Mononuclear cell (primary cell): ENCODE data around the gene PHOSPHO2. TPM values are rescaled to one million over a fixed set of nuclear protein-coding genes. Genes with fewer than 3 reads are reported as not detected.
"Not testable (repeated sequence)": the region's sequence is repeated elsewhere in the genome, so short reads cannot be mapped to it uniquely, and the experiment has no call there.

Experiments
- H3K27me3 ChIP-seq: 2 replicates; pipeline ENCODE4 v1.6.0; 2011; ENCODE audit warnings: low read length, control low read depth; ENCODE audit not compliant: insufficient read depth
- H3K4me1 ChIP-seq: 2 replicates; pipeline ENCODE4 v1.5.1; 2011; ENCODE audit warnings: mild to moderate bottlenecking, low read length, control low read depth; ENCODE audit not compliant: insufficient read depth
- H3K4me3 ChIP-seq: 2 replicates; pipeline ENCODE4 v1.5.1; 2011; ENCODE audit warnings: mild to moderate bottlenecking, low read length, moderate library complexity
- H3K9me3 ChIP-seq: 2 replicates; pipeline ENCODE4 v1.5.1; 2011; ENCODE audit warnings: low read depth, mild to moderate bottlenecking, control low read depth, low read length
- total RNA-seq: library from RNA; depleted of rRNA; stranded (reverse); fragments of >200 nt; gene quantifications from one replicate; pipeline ENCODE4 v1.2.3, GENCODE V29; 2012

The PHOSPHO2 gene
- total RNA-seq, 1 donor, result 3.6 TPM

GRCh38 chr2:169699173-169699572, 4.9 kb downstream of the PHOSPHO2 start:
- H3K9me3 ChIP-seq, H3K4me3 ChIP-seq, H3K4me1 ChIP-seq, H3K27me3 ChIP-seq: not testable (repeated sequence)

DNA sequence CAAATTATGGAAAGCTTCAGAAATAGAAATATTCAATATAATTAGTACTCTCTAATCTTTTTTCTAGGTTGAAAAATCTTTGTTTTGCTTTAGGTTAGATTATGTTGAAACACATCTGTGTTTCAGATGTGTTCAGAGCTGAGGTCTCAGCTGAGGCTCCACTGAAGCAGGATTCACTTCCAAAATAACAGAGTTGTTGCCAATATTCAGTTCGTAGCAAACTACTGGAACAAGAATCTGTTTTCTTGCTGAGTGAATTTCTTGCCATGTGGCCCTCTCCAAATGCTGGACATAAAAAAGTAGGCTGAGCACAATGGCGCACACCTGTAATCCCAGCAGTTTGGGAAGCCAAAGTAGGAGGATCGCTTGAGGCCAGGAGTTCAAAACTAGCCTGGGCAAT, 8.7 kb downstream of the PHOSPHO2 start:
- Histone ChIP-seq H3K27me3 (no peaks in the 10 kb centered on the region), H3K4me1 (no peaks in the 10 kb centered on the region), H3K4me3 (no peak overlapping the region)

GRCh38 chr2:169704160-169704708, 10.0 kb downstream of the PHOSPHO2 start:
- Histone ChIP-seq H3K9me3 (no peaks in the 10 kb centered on the region), H3K4me1 (no peaks in the 10 kb centered on the region), H3K4me3 (no peak overlapping the region), H3K27me3 (no peaks in the 10 kb centered on the region)

More for the DNA sequence above, 8.7 kb downstream of the PHOSPHO2 start:
- no peaks in the 10 kb centered on the region for H3K9me3 ChIP-seq

DNA sequence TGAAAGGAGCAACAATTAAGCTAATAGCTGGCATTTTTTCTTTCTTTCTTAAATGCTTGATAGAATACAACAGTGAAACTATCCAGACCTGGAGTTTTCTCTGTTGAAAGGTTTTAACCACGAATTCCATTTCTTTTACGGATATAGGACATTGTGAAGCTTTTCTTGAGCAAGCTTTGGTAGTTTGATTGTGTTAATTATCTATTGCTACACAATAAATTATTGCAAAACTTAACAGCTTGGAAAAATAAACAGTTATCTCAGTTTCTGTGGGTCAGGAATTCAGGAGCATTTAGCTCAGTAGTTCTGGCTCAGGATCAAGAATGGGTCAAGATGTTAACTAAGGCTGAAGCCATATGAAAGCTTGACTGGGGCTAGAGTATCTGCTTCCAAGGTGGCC, 11.7 kb downstream of the PHOSPHO2 start:
- Histone ChIP-seq H3K9me3 (no peaks in the 10 kb centered on the region), H3K4me3 (no peak overlapping the region), H3K4me1 (no peaks in the 10 kb centered on the region), H3K27me3 (no peaks in the 10 kb centered on the region)

GRCh38 chr2:169707626-169708025, 13.4 kb downstream of the PHOSPHO2 start:
- Histone ChIP-seq H3K27me3 (no peaks in the 10 kb centered on the region), H3K4me3 (no peak overlapping the region), H3K9me3 (no peaks in the 10 kb centered on the region), H3K4me1 (no peaks in the 10 kb centered on the region)

DNA sequence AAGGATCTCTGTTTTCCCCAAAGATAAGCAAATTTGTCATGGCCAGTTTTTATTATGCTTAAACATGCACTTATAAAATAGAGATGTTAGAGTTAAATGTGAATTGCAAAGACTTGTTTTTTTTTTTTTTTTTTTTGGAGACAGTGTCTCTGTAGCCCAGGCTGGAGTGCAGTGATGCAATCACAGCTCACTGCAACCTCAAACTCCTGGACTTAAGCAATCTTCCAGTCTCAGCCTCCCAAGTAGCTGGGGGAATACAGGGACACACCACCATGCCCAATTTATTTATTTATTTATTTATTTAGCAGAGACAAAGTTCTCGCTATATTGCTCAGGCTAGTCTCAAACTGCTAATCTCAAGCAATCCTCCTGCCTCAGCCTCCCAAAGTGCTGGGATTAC, 15.1 kb downstream of the PHOSPHO2 start:
- Histone ChIP-seq H3K4me3 (no peak overlapping the region), H3K4me1 (no peaks in the 10 kb centered on the region), H3K9me3 (no peaks in the 10 kb centered on the region), H3K27me3 (no peaks in the 10 kb centered on the region)

GRCh38 chr2:169709981-169710380, 15.7 kb downstream of the PHOSPHO2 start:
- Histone ChIP-seq H3K9me3 (no peaks in the 10 kb centered on the region), H3K4me3 (no peak overlapping the region), H3K4me1 (no peaks in the 10 kb centered on the region), H3K27me3 (no peaks in the 10 kb centered on the region)

GRCh38 chr2:169711751-169712509, 17.7 kb downstream of the PHOSPHO2 start:
- Histone ChIP-seq H3K4me3 (no peak overlapping the region), H3K27me3 (no peaks in the 10 kb centered on the region), H3K4me1 (no peaks in the 10 kb centered on the region), H3K9me3 (no peaks in the 10 kb centered on the region)

DNA sequence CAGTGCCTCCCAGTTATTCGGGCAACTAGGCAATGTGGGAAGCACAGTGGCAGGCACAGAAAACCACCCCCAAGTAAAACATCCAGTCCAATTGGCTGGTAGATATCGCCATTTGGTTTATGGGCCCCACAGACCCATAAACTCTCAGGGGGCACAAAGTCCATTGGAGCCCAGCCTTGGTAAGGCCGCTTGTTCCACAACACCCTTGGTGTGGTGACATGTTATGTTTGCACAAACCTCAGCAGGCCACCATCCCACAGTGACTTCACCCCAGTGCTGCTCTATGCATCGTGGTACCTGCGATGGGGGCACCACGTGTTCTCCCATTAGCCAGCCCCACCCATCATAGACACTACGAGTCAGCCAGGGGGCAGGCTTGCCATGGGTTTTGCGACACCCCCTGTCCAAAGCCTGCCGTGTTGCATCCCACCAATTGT, 18.5 kb downstream of the PHOSPHO2 start:
- no peaks in the 10 kb centered on the region for H3K27me3 ChIP-seq
- no peaks in the 10 kb centered on the region for H3K4me1 ChIP-seq
- no peaks in the 10 kb centered on the region for H3K9me3 ChIP-seq
- no peak overlapping the region for H3K4me3 ChIP-seq

- Histone ChIP-seq H3K4me3 (no peak overlapping the region), H3K9me3 (no peaks in the 10 kb centered on the region), H3K4me1 (no peaks in the 10 kb centered on the region), H3K27me3 (no peaks in the 10 kb centered on the region)
Observed at GRCh38 chr2:169713331-169713730, 19.1 kb downstream of the PHOSPHO2 start.

- no peaks in the 10 kb centered on the region for H3K4me1 ChIP-seq
- H3K27me3 ChIP-seq, result no peaks in the 10 kb centered on the region
- H3K4me3 ChIP-seq, result no peak overlapping the region
- no peaks in the 10 kb centered on the region for H3K9me3 ChIP-seq
Observed at GRCh38 chr2:169714699-169715098, 20.4 kb downstream of the PHOSPHO2 start.

- H3K4me1 ChIP-seq, result no peaks in the 10 kb centered on the region
- H3K9me3 ChIP-seq, result no peaks in the 10 kb centered on the region
- no peaks in the 10 kb centered on the region for H3K27me3 ChIP-seq
- H3K4me3 ChIP-seq, result no peak overlapping the region
Observed at GRCh38 chr2:169715379-169716237, 21.3 kb downstream of the PHOSPHO2 start.

DNA sequence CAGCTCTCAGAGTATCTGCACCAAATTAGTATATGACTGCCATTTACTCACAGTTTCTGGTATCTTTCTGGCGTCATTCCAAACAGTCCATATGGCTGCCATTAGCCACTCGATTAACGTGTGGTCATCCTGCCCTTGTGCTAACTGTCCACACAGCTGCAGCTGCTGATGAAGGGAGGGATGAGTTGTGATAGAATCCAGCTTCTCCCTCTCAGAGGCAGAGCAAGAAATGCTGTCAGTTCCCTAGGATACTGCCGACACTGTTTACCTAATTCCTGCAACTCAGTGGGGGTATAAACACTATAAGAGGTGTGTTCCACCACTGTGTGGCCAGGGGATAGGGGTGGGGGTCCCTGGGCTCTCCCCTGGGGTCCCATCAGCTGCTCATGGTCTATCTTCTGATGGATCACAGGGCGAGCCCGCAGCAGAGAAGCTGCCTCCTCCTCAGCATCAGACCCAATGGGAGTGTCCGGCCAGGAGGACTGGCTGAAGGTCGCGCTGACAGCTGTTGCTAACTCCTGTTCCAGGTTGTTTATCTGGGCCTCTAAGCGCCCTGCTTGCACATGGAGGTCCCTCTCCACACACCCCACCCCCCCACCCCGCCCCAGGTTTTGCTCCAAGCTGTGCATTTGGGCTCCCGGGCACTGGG, 22.1 kb downstream of the PHOSPHO2 start:
- H3K27me3 ChIP-seq, result no peaks in the 10 kb centered on the region
- no peak overlapping the region for H3K4me3 ChIP-seq
- no peaks in the 10 kb centered on the region for H3K4me1 ChIP-seq
- H3K9me3 ChIP-seq, result no peaks in the 10 kb centered on the region

DNA sequence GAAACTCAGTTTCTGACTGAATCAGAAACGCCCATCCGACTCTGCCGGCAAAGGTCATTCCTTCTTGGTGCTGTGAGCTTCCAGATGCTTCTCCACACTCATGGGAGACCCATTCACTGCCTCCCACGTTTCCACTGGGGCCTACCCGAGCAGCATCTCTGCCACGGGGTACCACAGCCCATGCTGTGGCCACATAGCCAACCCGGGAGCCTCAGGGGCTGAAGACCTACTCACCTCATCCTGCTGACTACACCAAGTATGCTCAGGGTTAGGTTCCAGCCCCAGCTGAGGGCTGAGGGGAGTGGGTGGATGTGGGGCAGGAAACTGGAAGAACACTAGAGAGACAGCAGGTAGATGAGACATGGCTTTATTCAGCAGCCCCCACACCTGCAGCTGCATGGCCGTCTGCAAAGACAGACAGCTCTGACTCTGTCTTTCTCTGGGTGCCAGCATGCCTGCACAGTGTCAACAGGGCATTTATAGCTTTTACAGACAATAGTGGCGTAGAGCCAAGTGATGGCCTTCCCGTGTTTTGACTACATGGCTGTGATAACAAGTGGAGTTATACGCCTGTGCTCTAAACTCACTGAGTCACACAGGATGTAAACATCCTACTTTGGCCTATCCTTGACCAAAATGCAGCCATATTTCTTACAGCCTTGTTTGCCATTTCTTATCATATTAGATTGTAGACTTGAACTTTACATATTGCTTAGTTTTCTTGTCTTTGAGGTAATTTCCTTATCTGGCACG, 22.8 kb downstream of the PHOSPHO2 start:
- H3K4me3 ChIP-seq, result no peak overlapping the region
- no peaks in the 10 kb centered on the region for H3K4me1 ChIP-seq
- no peaks in the 10 kb centered on the region for H3K9me3 ChIP-seq
- no peaks in the 10 kb centered on the region for H3K27me3 ChIP-seq
